Erythroblast (primary cell): Measurements from ENCODE around the gene WDR70.
"Not testable (repeated sequence)": the region's sequence is repeated elsewhere in the genome, so short reads cannot be mapped to it uniquely, and the experiment has no call there.

Source experiments
- GATA1 ChIP-seq: IDR thresholded peaks from 2 replicates; pipeline ENCODE4 v1.6.1; 2011; ENCODE audit warnings: low read depth, mild to moderate bottlenecking, control low read depth, low read length, moderate library complexity
- POLR2A ChIP-seq: IDR thresholded peaks from 2 replicates; pipeline ENCODE4 v1.6.1; 2011; ENCODE audit warnings: mild to moderate bottlenecking, low read length

- not testable (repeated sequence) for TF ChIP-seq POLR2A, GATA1
Observed at GRCh38 chr5:37518356-37518755, 139.2 kb downstream of the WDR70 start.
